Measurements from ENCODE around the gene FLT3LG. TPM values are rescaled to one million over a fixed set of nuclear protein-coding genes. Genes with fewer than 3 reads are reported as not detected.
A peak's percentile ranks its signal among the peaks of the same experiment; 100 is the strongest.

The FLT3LG gene
- 4.7 TPM for total RNA-seq
- long read RNA-seq, partial matches to known transcripts, result 1 of 1 reads
- long read RNA-seq, other reads (novel, unspliced or antisense), result 0 of 1 reads

DNA sequence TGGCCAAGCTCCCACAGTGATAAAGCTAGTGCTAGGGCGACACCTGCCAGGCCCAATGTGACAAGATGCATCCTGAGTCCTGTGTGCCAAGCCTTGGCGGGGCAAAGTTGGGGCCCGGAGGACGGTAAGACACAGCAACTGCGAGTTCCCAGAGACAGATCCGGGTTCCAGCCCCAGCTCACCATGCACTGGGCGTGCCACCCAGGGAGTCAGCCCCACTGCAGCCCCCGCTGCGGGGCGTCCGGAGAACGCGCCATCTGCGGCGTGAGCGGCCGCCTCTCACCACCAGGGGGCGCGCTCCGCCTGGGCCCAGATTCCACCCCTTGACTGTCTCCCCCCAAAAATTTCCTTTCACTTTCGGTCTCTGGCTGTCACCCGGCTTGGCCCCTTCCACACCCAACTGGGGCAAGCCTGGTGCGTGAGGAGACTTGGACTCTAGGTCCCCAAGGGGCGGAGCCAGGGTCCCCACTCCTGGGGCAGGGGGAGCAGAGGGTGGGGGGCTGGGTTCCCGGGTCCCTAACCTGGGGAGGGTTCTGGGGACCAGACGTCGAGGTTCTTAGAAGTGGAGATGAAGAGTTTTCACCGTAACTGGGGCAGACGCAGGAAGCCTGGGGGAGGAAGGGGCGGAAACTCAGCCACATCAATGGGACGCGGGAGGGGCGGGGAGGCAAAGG is at the start of gene FLT3LG:
FLT3LG (plus strand) TSS at position 348 of the 674 bp plus-strand sequence. CDS start 425 bp downstream, outside the sequence.
- intact Hi-C loops (cut with DNase I), result loop anchor here (2.0 kb wide), 1 partner anchor 73 kb away; no protein-coding TSS in a partner anchor
- ATAC-seq (peak; percentile 72), DNase-seq (ENCODE audit: missing footprints) (peak; percentile 90)

DNA sequence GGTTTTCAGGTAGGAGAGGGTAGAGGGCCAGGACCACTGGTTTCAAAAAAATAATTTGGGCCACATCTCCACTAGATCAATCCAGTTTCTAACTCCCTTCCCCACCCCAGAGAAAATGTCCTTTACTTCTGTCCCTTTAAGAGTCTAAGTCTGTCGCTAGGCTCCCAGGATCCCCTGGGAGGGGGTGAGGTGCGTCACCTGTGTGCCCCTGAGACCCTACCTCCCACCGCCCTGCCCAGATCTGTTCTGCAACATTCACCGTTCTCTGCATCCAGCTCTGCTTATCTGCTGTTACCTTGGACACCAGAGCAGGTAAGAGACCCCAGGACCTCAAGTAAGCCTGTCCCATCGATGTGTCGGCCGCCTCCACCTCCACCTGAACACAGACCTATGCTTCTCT is 48.8 kb upstream of the FLT3LG start, which contains the start of gene GFY:
GFY (plus strand) TSS at position 211 of the 400 bp plus-strand sequence. CDS start 1,043 bp downstream, outside the sequence.
- ATAC-seq, result no peak
- DNase-seq (ENCODE audit: missing footprints), result no peak
- intact Hi-C loops (cut with DNase I), result no loop called here

DNA sequence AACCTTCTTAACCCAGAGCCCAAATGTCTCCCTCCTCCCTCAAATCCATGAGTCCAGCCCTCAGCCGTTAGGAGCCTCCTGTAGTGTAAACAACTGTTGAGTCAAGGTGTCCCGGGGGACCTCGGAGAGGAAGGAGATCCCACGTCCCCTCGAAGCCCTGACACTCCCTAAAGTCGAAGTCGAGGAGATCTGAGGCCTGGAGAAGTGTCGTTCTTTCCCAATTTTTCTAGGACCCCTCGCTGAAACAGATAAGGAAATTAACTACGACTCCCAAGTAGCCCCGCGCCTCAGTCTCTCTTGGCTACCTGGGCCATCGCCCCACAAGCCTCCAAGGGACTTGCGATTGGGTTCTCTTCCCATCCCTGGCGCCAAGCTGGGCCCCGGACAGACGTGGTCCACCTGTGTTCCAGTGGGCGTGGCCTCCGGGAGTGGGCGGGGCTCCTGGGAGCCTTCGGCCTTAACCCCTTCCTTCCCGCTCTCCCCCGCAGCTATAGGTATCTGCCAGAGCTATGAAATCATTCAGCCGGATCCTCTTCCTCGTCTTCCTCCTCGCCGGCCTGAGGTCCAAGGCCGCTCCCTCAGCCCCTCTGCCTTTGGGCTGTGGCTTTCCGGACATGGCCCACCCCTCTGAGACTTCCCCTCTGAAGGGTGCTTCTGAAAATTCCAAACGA is 48.0 kb upstream of the FLT3LG start:
- intact Hi-C loops (cut with DNase I), result no loop called here
- ATAC-seq, result no peak

GRCh38 chr19:49427339-49427738 is 46.7 kb upstream of the FLT3LG start:
- DNase-seq (ENCODE audit: missing footprints) (no peak), ATAC-seq (no peak)
- intact Hi-C loops (cut with DNase I), result no loop called here

More for the DNA sequence above, 48.0 kb upstream of the FLT3LG start:
- no peak for DNase-seq (ENCODE audit: missing footprints)

GRCh38 chr19:49427855-49428546 is 46.0 kb upstream of the FLT3LG start:
- ATAC-seq (no peak), DNase-seq (ENCODE audit: missing footprints) (no peak)
- intact Hi-C loops (cut with DNase I), result no loop called here

GRCh38 chr19:49428547-49429451 is 45.2 kb upstream of the FLT3LG start:
- intact Hi-C loops (cut with DNase I), result no loop called here
- no peak for DNase-seq (ENCODE audit: missing footprints)
- ATAC-seq, result no peak

GRCh38 chr19:49430172-49430677 is 43.8 kb upstream of the FLT3LG start:
- intact Hi-C loops (cut with DNase I), result no loop called here
- ATAC-seq (no peak), DNase-seq (ENCODE audit: missing footprints) (no peak)

GRCh38 chr19:49430678-49431329 is 43.2 kb upstream of the FLT3LG start:
- ATAC-seq (no peak), DNase-seq (ENCODE audit: missing footprints) (no peak)
- intact Hi-C loops (cut with DNase I), result no loop called here

DNA sequence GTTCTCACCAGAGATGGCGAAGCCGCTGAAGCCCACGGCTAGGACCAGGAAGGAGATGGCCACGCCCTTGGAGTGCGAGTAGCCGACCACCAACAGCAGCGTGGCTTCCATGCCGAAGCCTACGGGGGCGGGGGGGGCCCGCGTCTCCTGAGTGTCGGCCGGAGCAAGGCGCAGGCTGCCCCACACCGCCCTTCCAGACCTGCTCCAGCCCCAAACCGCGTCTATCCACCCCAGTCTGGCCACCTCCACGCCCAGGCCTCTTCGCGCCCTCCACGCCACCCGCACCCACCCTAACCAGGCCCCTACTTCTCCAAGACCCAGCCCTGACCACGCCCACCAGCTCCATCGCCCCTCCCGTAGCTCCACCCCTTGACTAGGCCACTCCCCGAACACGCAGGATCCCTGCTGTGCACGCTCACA is 42.7 kb upstream of the FLT3LG start:
- intact Hi-C loops (cut with DNase I), result no loop called here
- ATAC-seq, result no peak

GRCh38 chr19:49432141-49433073 is 41.6 kb upstream of the FLT3LG start:
- DNase-seq (ENCODE audit: missing footprints), result no peak
- no peak for ATAC-seq
- intact Hi-C loops (cut with DNase I), result no loop called here

More for the DNA sequence above, 42.7 kb upstream of the FLT3LG start:
- DNase-seq (ENCODE audit: missing footprints), result no peak

DNA sequence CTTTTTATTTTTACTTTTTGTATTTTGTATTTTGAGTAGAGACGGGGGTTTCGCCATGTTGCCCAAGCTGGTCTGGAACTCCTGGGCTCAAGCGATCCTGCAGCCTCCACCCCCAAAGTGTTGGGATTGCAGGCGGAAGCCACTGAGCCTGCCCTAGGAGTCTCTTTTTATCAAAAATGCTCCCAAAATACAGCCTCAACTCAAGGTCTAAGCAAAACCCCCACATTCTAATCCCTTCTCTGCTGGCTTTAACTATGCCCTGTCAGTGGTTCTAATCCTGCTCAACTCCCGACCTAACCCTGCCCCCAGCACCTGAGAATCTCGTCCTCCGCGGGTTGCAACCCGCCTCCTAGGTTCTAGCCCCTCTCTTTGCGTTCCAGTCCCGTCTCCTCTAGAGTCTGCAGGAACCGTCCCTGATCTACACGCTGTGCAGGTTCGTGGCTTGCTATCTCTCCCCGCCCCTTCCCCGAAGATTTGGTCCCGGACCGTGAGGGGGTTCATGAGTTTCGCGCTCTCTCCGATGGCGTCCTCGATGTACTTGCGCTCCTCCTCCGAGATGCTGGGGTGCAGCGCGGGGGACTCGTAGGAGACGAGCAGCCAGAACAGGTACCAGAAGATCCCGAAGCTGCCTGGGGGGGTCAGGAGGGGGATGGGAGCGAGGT is 40.6 kb upstream of the FLT3LG start:
- DNase-seq (ENCODE audit: missing footprints) (no peak), ATAC-seq (no peak)
- intact Hi-C loops (cut with DNase I), result no loop called here

DNA sequence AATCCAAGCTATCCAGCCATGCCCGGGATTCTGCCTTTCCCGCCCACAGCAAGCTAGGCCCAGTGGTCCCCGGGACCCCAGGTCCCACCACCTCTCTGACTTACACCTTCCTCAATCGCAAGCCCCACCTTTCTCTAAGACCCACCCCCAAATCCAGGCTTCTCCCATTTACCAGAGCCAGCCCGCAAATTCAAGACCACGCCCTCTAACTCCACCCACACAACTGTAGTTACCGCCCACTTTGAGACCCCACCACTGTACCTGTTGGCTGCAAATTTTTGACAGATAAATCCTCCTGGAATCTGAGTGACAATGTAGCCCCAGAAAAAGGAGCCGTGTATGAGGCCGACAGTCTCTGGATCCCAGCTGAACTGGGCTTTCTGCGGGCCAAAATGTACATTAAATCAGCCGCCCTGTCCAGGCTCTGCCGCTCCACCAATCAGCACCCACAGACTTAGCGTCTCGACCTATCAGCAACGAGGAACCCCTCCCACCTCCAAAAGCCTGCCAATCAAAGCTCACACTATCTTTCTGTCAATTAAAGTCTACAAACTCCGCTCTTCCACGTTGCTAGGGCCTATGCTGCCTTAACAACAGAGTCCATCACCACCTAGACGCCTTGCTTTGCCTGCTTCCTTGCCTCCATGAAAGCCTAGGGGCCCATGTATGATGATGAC is 39.0 kb upstream of the FLT3LG start:
- intact Hi-C loops (cut with DNase I), result no loop called here
- ATAC-seq, result no peak
- DNase-seq (ENCODE audit: missing footprints), result no peak

DNA sequence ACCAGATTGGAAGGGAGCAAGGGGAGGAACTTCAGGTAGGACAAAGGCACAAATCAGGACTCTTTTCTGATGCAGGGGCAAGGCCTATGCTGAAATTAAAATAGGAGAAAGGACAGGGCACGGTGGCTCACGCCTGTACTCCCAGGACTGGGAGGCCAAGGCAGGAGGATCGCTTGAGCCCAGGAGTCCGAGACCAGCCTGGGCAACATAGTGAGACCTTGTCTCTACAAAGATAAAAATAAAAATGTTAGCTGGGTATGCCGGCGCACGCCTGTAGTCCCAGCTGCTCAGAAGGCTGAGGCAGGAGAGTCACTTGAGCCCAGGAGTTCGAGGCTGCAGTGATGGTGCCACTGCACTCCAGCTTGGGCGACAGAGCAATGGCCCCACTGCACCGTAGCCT is 38.3 kb upstream of the FLT3LG start:
- no peak for ATAC-seq
- DNase-seq (ENCODE audit: missing footprints), result no peak
- intact Hi-C loops (cut with DNase I), result no loop called here

DNA sequence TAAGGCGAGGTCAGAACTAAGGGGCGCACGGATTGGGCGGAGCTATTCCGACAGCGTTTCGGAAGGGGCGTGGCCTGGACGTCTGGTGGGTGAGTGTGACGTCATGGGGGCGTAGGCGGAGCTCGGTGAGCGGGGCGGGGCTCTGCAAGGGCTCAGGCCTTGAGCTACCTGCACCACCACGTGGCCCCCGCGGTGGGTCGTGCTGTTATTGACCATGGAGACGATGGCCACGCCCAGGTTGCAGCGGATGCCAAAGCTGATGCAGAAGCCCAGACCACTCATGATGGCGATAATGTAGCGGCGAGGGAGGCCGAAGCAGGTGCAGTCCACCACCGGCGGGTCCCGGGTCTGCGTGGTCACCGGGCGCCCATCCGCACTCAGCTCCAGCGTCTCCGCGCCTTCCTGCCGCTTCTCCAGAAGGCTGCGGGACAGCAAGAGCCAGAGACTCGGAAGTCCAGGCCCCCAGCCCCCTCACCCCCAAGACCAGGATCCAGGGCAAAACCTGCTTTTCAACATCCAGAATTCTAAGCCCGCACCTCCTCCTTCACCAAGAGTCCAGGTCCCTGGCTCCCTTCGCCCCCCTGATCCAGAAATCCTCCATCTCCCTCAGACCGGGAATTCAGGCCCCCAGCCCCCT is 37.5 kb upstream of the FLT3LG start:
- ATAC-seq (no peak), DNase-seq (ENCODE audit: missing footprints) (peak; percentile 75)
- intact Hi-C loops (cut with DNase I), result no loop called here

GRCh38 chr19:49437231-49437630 is 36.8 kb upstream of the FLT3LG start:
- DNase-seq (ENCODE audit: missing footprints) (peak; percentile 9), ATAC-seq (no peak)
- intact Hi-C loops (cut with DNase I), result no loop called here

All from Right ventricle myocardium inferior (tissue), 1 donor.